AG04450 (cell line): ENCODE data around the gene BFAR. TPM values are rescaled to one million over a fixed set of nuclear protein-coding genes. Genes with fewer than 3 reads are reported as not detected.
"Not testable (repeated sequence)": the region's sequence is repeated elsewhere in the genome, so short reads cannot be mapped to it uniquely, and the experiment has no call there.

Source experiments
- CTCF ChIA-PET: fragments of 300-600, 350-600 bp; formaldehyde crosslinking; extraction: SDS; loops from one replicate; lab custom pipeline; 2022; ENCODE audit warnings: antibody characterized with exemption, inconsistent platforms; lab: Charles Lee
- POLR2A ChIA-PET: fragments of 350-600 bp; formaldehyde crosslinking; extraction: SDS; loops from one replicate; lab custom pipeline; 2021; ENCODE audit warnings: antibody characterized with exemption, inconsistent platforms; lab: Yijun Ruan, JAX
- DNase-seq: peaks from one replicate; pipeline ENCODE4 v3.0.0-alpha.2; 2011; ENCODE audit warnings: low read depth, low spot score
- H3K27ac ChIP-seq: one replicate; pipeline ENCODE4 v1.5.1; 2012; ENCODE audit warnings: low read depth, low read length, control low read depth
- H3K27me3 ChIP-seq: one replicate; pipeline ENCODE4 v1.6.0; 2012; ENCODE audit warnings: low read length; ENCODE audit not compliant: control insufficient read depth, insufficient read depth
- H3K4me3 ChIP-seq: 2 replicates; pipeline ENCODE4 v1.5.1; 2011; ENCODE audit warnings: mild to moderate bottlenecking, low read depth, low read length, control low read depth
- H3K9me3 ChIP-seq: 2 replicates; pipeline ENCODE4 v1.5.1; 2012; ENCODE audit warnings: low read length; ENCODE audit not compliant: control insufficient read depth, insufficient read depth
- polyA plus RNA-seq: library from polyadenylated mRNA; depleted of rRNA; stranded (reverse); fragments of >200 nt; gene quantifications from 2 replicates; pipeline ENCODE4 v1.2.3, GENCODE V29; 2011; rRNA removed
- small RNA-seq: library from RNA; depleted of rRNA; stranded (forward); fragments of <200 nt; gene quantifications from one replicate; pipeline ENCODE3, GENCODE V24; 2012; ENCODE audit warnings: low read depth; ENCODE audit not compliant: insufficient read length
- TF ChIP-seq, protein P1 (sequence below): IDR thresholded peaks from 2 replicates; pipeline ENCODE4 v1.5.1; 2011; ENCODE audit warnings: low read depth, low read length, control low read depth, inconsistent platforms

Gene BFAR
- polyA plus RNA-seq, 1 experiment, result 75.0 TPM

DNA sequence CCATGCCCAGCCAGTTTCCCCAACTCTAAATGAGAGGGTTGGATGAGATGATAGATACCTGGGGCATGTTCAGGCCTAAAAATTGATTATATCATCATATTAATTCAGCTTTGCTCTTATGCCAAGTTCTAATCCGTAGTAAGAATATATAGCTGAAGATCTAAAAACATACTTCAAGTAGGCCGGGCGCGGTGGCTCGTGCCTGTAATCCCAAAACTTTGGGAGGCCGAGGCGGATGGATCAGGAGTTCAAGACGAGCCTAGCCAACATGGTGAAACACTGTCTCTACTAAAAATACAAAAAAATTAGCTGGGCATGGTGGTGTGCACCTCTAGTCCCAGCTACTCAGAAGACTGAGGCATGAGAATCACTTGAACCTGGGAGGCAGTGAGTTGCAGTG is 49.4 kb downstream of the BFAR start:
- POLR2A ChIA-PET, result no interaction called here
- Histone ChIP-seq H3K9me3 (no peaks in the 10 kb centered on the region), H3K27ac (no peak overlapping the region), H3K4me3 (no peak overlapping the region), H3K27me3 (no peaks in the 10 kb centered on the region)
- no peak for DNase-seq
- TF ChIP-seq, protein P1, sequence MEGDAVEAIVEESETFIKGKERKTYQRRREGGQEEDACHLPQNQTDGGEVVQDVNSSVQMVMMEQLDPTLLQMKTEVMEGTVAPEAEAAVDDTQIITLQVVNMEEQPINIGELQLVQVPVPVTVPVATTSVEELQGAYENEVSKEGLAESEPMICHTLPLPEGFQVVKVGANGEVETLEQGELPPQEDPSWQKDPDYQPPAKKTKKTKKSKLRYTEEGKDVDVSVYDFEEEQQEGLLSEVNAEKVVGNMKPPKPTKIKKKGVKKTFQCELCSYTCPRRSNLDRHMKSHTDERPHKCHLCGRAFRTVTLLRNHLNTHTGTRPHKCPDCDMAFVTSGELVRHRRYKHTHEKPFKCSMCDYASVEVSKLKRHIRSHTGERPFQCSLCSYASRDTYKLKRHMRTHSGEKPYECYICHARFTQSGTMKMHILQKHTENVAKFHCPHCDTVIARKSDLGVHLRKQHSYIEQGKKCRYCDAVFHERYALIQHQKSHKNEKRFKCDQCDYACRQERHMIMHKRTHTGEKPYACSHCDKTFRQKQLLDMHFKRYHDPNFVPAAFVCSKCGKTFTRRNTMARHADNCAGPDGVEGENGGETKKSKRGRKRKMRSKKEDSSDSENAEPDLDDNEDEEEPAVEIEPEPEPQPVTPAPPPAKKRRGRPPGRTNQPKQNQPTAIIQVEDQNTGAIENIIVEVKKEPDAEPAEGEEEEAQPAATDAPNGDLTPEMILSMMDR, result no peak
- CTCF ChIA-PET, result no interaction called here

GRCh38 chr16:14685870-14686793 is 53.4 kb downstream of the BFAR start:
- not testable (repeated sequence) for H3K9me3 ChIP-seq, DNase-seq

GRCh38 chr16:14694129-14694528 is 61.4 kb downstream of the BFAR start, which contains the start of gene PLA2G10:
PLA2G10 (minus strand) TSS chr16:14694308; CDS start chr16:14694229, 79 bp downstream.
- H3K27ac ChIP-seq, POLR2A ChIA-PET, DNase-seq, H3K9me3 ChIP-seq, CTCF ChIA-PET, H3K4me3 ChIP-seq, H3K27me3 ChIP-seq: not testable (repeated sequence)

More at GRCh38 chr16:14685870-14686793, 53.4 kb downstream of the BFAR start:
- H3K27ac ChIP-seq, POLR2A ChIA-PET, H3K27me3 ChIP-seq, CTCF ChIA-PET, H3K4me3 ChIP-seq: not testable (repeated sequence)

- POLR2A ChIA-PET, H3K4me3 ChIP-seq, CTCF ChIA-PET, H3K27me3 ChIP-seq, DNase-seq, H3K9me3 ChIP-seq, H3K27ac ChIP-seq: not testable (repeated sequence)
Observed at GRCh38 chr16:14701859-14702258, 69.1 kb downstream of the BFAR start.

- H3K27me3 ChIP-seq, DNase-seq, H3K9me3 ChIP-seq, H3K4me3 ChIP-seq, POLR2A ChIA-PET, H3K27ac ChIP-seq, CTCF ChIA-PET: not testable (repeated sequence)
Observed at GRCh38 chr16:14702672-14703071, 69.9 kb downstream of the BFAR start.

DNA sequence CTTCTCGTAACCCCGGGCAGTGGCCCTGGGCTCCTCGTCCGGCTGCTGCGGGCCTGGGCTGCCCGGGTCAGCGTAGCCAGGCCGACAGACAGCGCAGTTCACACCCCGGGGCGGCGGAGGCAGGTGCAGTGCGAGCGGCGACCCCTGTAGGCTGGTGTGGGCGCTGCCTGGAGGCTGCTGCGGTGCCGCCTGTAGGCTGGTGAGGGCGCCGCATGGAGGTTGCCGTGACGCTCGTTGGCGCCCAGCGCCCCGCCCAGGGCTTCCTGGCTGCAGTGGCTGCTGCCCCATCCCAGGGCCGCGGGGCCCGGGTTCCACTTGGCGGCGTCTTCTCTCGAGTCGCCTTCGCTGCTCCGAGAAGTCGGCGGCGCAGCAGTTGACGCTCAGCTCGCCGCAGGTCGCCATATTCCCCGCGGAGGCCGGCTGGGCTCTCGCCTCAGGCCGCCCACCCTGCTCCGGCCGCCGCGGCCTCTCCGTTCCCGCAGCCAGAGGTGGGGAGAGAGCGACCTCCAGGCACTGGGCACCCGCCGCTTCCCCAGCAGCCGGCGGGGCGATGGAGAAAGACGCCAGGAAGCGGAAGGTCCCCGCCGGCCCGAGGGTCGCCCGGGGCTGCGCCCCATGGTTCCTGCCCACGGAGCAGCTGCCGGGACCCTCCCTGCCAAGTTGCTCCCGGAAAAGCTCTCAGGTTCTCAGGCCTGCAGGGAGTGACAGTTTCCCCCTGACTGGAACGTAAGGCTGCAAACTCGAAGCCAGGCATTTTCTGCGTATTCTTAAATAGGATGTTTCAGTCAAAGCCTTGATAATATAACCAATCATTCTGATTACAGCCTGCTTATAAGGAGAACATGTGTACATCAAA is 70.6 kb downstream of the BFAR start, which contains the start of gene NPIPA3:
Gene NPIPA3, plus strand, starts transcription at position 256 of the 856 bp plus-strand sequence. CDS start 5,533 bp downstream, outside the sequence.
- H3K27me3 ChIP-seq, H3K9me3 ChIP-seq, POLR2A ChIA-PET, H3K27ac ChIP-seq, CTCF ChIA-PET, H3K4me3 ChIP-seq, DNase-seq: not testable (repeated sequence)

Small RNAs within 50 kb of the gene (small RNA-seq; reads per million reads assigned to genes)
- not detected for gene RN7SL274P
- not detected for gene RNU7-125P

Other genes with a start within 250 kb of the BFAR start
- 33.9 and 37.7 TPM in 2 replicates for gene PARN, start 2.7 kb upstream of the BFAR start, polyA plus RNA-seq
- not detected in 2 replicates for gene PLA2G10, start 61.4 kb downstream of the BFAR start, polyA plus RNA-seq
- gene NPIPA3, start 70.5 kb downstream of the BFAR start, polyA plus RNA-seq, result 1.4 and 1.8 TPM in 2 replicates
- 0.99 and 1.1 TPM in 2 replicates for gene NPIPA2, start 109.6 kb downstream of the BFAR start, polyA plus RNA-seq
- 132 and 147 TPM in 2 replicates for gene NOMO1, start 200.8 kb downstream of the BFAR start, polyA plus RNA-seq